ENCODE measurements around the gene TMEM202. TPM values are rescaled to one million over a fixed set of nuclear protein-coding genes. Genes with fewer than 3 reads are reported as not detected.
A peak's percentile ranks its signal among the peaks of the same experiment; 100 is the strongest.

Gene TMEM202
- total RNA-seq, 6 donors from 2014 or later: not detected

GRCh38 chr15:72369964-72370363 is 28.1 kb upstream of the TMEM202 start:
- H3K36me3 ChIP-seq: peaks cover 0 to 8% (median 0%) of the 10 kb centered on the region in 4 donors
- no peaks in the 10 kb centered on the region for H3K27me3 ChIP-seq
- peaks cover 47 to 88% (median 53%) of the 10 kb centered on the region in 4 donors for H3K4me1 ChIP-seq
- TF ChIP-seq CTCF (IDR thresholded peaks at IDR 0.05) (no peak), EP300 (IDR thresholded peaks at IDR 0.05) (peak in 1 of 4 donors; percentile 5), POLR2A (IDR thresholded peaks at IDR 0.05) (no peak), POLR2AphosphoS5 (IDR thresholded peaks at IDR 0.05) (no peak)
- ATAC-seq (ENCODE audit: low FRiP score in 2 of 2) (peak in 1 of 2 donors; percentile 67), DNase-seq (no peak)
- H3K9me3 ChIP-seq: no peaks in the 10 kb centered on the region
- 57 to 74% methylated on average over 1 of the region's 1 CpG for WGBS, 2 donors
- H3K4me3 ChIP-seq: no peak overlapping the region
- H3K27ac ChIP-seq: peak overlapping the region in 2 of 4 donors; percentile 8 to 74

- Histone ChIP-seq H3K4me1 (peaks cover 50 to 89% (median 57%) of the 10 kb centered on the region in 4 donors), H3K27ac (peak overlapping the region in 2 of 4 donors; percentile 17 to 63), H3K27me3 (no peaks in the 10 kb centered on the region), H3K4me3 (no peak overlapping the region), H3K9me3 (no peaks in the 10 kb centered on the region), H3K36me3 (peaks cover 0 to 8% (median 0%) of the 10 kb centered on the region in 4 donors)
- ATAC-seq (ENCODE audit: low FRiP score in 2 of 2) (no peak), DNase-seq (no peak)
- TF ChIP-seq CTCF (IDR thresholded peaks at IDR 0.05): no peak
- no peak for TF ChIP-seq POLR2A (IDR thresholded peaks at IDR 0.05)
- no peak for TF ChIP-seq EP300 (IDR thresholded peaks at IDR 0.05)
- no peak for TF ChIP-seq POLR2AphosphoS5 (IDR thresholded peaks at IDR 0.05)
These were observed 25.7 kb upstream of the TMEM202 start for GRCh38 chr15:72372361-72372760.

- 0 to 1% methylated on average over 12 to 17 of the region's 17 CpGs for WGBS, 2 donors
These were observed 22.6 kb upstream of the TMEM202 start for GRCh38 chr15:72375501-72375845.

GRCh38 chr15:72375846-72376581 is 22.1 kb upstream of the TMEM202 start, which contains the start of gene HEXA:
TSS of gene HEXA (minus strand) at chr15:72376014. CDS start at chr15:72375972, 42 bp downstream.
- TF ChIP-seq EP300 (IDR thresholded peaks at IDR 0.05) (peak in 1 of 4 donors; percentile 97), CTCF (IDR thresholded peaks at IDR 0.05) (peak in 3 of 6 experiments; percentile 37 to 42 (median 40)), POLR2AphosphoS5 (IDR thresholded peaks at IDR 0.05) (peak; percentile 97 to 98), POLR2A (IDR thresholded peaks at IDR 0.05) (peak; percentile 47 to 92 (median 78))
- Histone ChIP-seq H3K27ac (peak within 1 kb of the TSS; percentile 93 to 96 (median 94)), H3K4me3 (peak within 1 kb of the TSS; percentile 73 to 81 (median 75)), H3K4me1 (peaks cover 30 to 54% (median 37%) of the 10 kb centered on the region in 4 donors), H3K27me3 (no peaks in the 10 kb centered on the region), H3K36me3 (no peaks in the 10 kb centered on the region), H3K9me3 (no peaks in the 10 kb centered on the region)
- ATAC-seq (ENCODE audit: low FRiP score in 2 of 2) (peak; percentile 96 to 97), DNase-seq (peak; percentile 94 to 99)
- 0% methylated on average over 17 to 22 of the region's 50 CpGs for WGBS, 2 donors

More at GRCh38 chr15:72375501-72375845, 22.6 kb upstream of the TMEM202 start:
- no peaks in the 10 kb centered on the region for H3K9me3 ChIP-seq
- no peaks in the 10 kb centered on the region for H3K36me3 ChIP-seq
- peak overlapping the region; percentile 73 to 81 (median 75) for H3K4me3 ChIP-seq
- H3K27ac ChIP-seq: peak overlapping the region; percentile 93 to 96 (median 94)
- DNase-seq (peak in 1 of 2 donors; percentile 87), ATAC-seq (ENCODE audit: low FRiP score in 2 of 2) (peak; percentile 80 to 92)
- H3K4me1 ChIP-seq: peaks cover 32 to 60% (median 37%) of the 10 kb centered on the region in 4 donors
- TF ChIP-seq CTCF (IDR thresholded peaks at IDR 0.05): no peak
- no peak for TF ChIP-seq EP300 (IDR thresholded peaks at IDR 0.05)
- no peak for TF ChIP-seq POLR2AphosphoS5 (IDR thresholded peaks at IDR 0.05)
- TF ChIP-seq POLR2A (IDR thresholded peaks at IDR 0.05): no peak
- no peaks in the 10 kb centered on the region for H3K27me3 ChIP-seq

Data from upper lobe of left lung (tissue), 6 donors.